Adrenal gland (tissue), 5 donors: Measurements from ENCODE around the gene BIRC7.

Experiments used
- POLR2A ChIP-seq, 2 donors: fragments of 450-650 bp; IDR thresholded peaks; one replicate each; pipeline ENCODE4 v1.6.1; 2017; ENCODE audit warnings: antibody characterized with exemption in 2 of 2, mild to moderate bottlenecking in 2 of 2, moderate library complexity in 1 of 2
- TF ChIP-seq, protein P1 (sequence below), 6 experiments: fragments of 450-650 bp in 4 of 6; fragments of 200-600 bp in 2 of 6; sonication (generic) in 1 of 6; IDR thresholded peaks; 1 replicate in 5 of 6; 2 replicates in 1 of 6; pipeline versions ENCODE4 v1.5.1 to v1.8.0; 2016 to 2021; ENCODE audit warnings: antibody characterized with exemption in 6 of 6, mild to moderate bottlenecking in 2 of 6, moderate library complexity in 1 of 6
- donor health status: DM: no; HTN: no; CAD: no.

DNA sequence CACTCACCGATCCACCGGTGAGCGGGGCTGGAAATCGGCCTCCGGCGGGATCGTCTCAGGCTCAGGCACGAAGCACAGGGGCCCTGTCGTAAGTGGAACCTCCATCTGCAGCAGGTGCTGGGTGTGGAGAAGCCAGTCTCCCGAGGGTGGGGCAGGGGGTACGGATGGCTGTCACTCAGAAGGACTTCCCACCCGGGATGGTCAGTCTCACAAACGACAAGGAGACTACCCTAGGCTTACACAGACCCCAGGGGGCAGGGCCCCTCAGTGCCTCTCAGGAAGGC lies 47.6 kb upstream of the BIRC7 start:
- TF ChIP-seq, protein P1, sequence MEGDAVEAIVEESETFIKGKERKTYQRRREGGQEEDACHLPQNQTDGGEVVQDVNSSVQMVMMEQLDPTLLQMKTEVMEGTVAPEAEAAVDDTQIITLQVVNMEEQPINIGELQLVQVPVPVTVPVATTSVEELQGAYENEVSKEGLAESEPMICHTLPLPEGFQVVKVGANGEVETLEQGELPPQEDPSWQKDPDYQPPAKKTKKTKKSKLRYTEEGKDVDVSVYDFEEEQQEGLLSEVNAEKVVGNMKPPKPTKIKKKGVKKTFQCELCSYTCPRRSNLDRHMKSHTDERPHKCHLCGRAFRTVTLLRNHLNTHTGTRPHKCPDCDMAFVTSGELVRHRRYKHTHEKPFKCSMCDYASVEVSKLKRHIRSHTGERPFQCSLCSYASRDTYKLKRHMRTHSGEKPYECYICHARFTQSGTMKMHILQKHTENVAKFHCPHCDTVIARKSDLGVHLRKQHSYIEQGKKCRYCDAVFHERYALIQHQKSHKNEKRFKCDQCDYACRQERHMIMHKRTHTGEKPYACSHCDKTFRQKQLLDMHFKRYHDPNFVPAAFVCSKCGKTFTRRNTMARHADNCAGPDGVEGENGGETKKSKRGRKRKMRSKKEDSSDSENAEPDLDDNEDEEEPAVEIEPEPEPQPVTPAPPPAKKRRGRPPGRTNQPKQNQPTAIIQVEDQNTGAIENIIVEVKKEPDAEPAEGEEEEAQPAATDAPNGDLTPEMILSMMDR (IDR thresholded peaks at IDR 0.05): no peak
- TF ChIP-seq POLR2A (IDR thresholded peaks at IDR 0.05): no peak
